Right cardiac atrium (tissue), 5 donors: Measurements from ENCODE around the gene UTS2. TPM values are rescaled to one million over a fixed set of nuclear protein-coding genes. Genes with fewer than 3 reads are reported as not detected.

ENCODE experiments used
- ATAC-seq, 2 donors: fragments of 200-7000 bp; cut with Tn5 transposase; one replicate each; pipeline versions ENCODE4 v1.8.0 to v1.9.1; 2020; ENCODE audit warnings: moderate library complexity in 2 of 2, mild to moderate bottlenecking in 1 of 2
- DNase-seq, 3 donors: peaks; one replicate each; pipeline ENCODE4 v3.0.0-alpha.2; 2020
- H3K27ac ChIP-seq: one replicate; pipeline ENCODE4 v1.5.1; 2013; ENCODE audit warnings: mild to moderate bottlenecking, low read length, control low read depth, moderate library complexity
- H3K27me3 ChIP-seq: one replicate; pipeline ENCODE4 v1.6.1; 2013; ENCODE audit not compliant: control insufficient read depth, insufficient read depth
- H3K4me1 ChIP-seq: one replicate; pipeline ENCODE4 v1.6.1; 2013; ENCODE audit warnings: low read length; ENCODE audit not compliant: control insufficient read depth, insufficient read depth
- H3K4me3 ChIP-seq: one replicate; pipeline ENCODE4 v1.5.1; 2013; ENCODE audit warnings: low read length, control low read depth
- H3K9me3 ChIP-seq: one replicate; pipeline ENCODE4 v1.6.1; 2013; ENCODE audit warnings: low read length; ENCODE audit not compliant: control insufficient read depth
- WGBS: extraction: QIAGEN DNeasy Blood & Tissue Kit; methylation state at CpG from one replicate; pipeline ENCODE4 v1.1.7; 2013; 5-methylcytosine and 5-hydroxymethylcytosine counted together
- intact Hi-C, 4 donors: fragments of 100-400 bp; cut with DNase I; formaldehyde crosslinking; loops; one replicate each; pipeline versions ENCODE4 v1.11.0 to v1.14.0; 2022 to 2023
- polyA plus RNA-seq: library from polyadenylated mRNA; stranded (reverse); fragments of 200-250 nt; gene quantifications from one replicate; pipeline ENCODE4 v1.2.3, GENCODE V29; 2013
- total RNA-seq, 4 donors: library from RNA; stranded (reverse); fragmentation: NEBNext Ultra II Directional; extraction: Animal tissue kit (Norgen Biotek cat#: 25700); gene quantifications; one replicate each; pipeline ENCODE4 v1.2.1, GENCODE V29; 2021
- donor health status: healthy with polysubstance abuse.
- donor health status: DM: no; HTN: yes; CAD: no.
- donor health status: DM: no; HTN: no; CAD: no.
- donor health status: DM: no; HTN: yes; CAD: no; lungs with severe emphysema.
- donor health status: DM: yes; HTN: yes; CAD: no.

The UTS2 gene
- total and polyA plus RNA-seq, 5 donors: 0.05 TPM; not detected in 4

DNA sequence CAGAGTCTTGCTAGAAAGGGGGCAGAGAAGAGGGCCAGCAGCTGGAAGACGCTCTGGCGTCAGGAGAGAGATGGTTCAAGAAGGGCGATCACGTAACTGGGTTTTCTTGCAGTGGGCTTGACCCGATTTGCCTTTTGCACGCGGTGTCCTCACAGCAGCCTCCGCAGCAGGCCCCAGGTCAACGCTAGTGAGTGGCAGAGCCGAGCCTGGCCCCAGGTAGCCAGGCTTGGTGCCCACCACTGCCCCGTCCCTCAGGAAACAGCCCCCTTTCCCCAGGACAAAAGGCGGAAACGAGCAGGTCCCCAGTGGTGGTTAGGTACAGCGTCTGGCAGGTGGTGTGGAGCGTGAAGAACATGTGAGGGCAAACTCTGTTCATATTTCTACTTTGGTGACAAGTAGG lies 8.6 kb upstream of the UTS2 start:
- Histone ChIP-seq H3K27me3 (no peaks in the 10 kb centered on the region), H3K4me3 (no peak overlapping the region), H3K4me1 (no peaks in the 10 kb centered on the region), H3K27ac (no peak overlapping the region), H3K9me3 (no peaks in the 10 kb centered on the region)
- whole genome bisulfite sequencing: 89% methylated on average over 15 of the region's 15 CpGs
- DNase-seq (no peak), ATAC-seq (no peak)
- intact Hi-C loops: no loop called here

DNA sequence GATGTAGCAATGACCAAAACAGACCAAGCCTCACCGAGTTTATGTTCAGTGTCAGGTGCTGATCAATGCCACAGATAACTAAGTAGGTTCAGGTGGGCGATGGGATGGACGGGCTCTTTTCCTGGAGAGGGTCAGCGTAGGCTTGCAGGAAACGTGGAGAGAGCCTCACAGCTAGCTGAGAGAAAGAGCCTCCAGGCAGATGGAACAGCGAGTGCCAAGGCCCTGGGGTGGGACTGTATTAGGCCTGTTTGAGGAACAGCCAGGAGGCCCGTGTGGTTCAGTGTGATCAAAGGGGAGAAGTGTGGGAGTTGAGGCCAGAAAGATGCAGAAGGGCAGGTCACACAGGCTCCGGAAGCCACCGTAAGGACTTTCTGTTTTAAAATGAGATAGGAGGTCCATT lies 7.3 kb upstream of the UTS2 start:
- intact Hi-C loops: no loop called here

DNA sequence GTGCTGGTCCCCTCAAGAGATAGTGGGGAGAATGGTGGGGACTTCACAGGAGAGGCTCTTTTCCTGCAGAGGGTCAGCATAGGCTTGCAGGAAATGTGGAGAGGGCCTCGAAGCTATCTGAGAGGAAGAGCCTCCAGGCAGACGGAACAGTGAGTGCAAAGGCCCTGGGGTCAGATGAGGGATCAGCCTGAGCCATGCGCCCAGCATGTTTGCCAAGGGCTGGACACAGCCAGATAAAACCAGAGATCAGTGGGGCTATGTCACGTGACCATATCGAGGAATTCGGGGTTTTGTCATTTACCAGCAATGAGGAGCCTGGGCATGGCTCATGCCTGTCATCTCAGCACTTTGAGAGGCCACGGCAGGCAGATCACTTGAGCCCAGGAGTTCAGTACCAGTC lies 6.5 kb upstream of the UTS2 start:
- no peak overlapping the region for H3K4me3 ChIP-seq
- intact Hi-C loops: no loop called here
- H3K9me3 ChIP-seq: no peaks in the 10 kb centered on the region
- no peaks in the 10 kb centered on the region for H3K27me3 ChIP-seq
- no peak for ATAC-seq
- H3K4me1 ChIP-seq: no peaks in the 10 kb centered on the region
- no peak overlapping the region for H3K27ac ChIP-seq
- WGBS: 87% methylated on average over 7 of the region's 7 CpGs
- no peak for DNase-seq

More for the DNA sequence above, 7.3 kb upstream of the UTS2 start:
- ATAC-seq (no peak), DNase-seq (no peak)
- whole genome bisulfite sequencing: 81% methylated on average over 9 of the region's 9 CpGs
- Histone ChIP-seq H3K9me3 (no peaks in the 10 kb centered on the region), H3K4me1 (no peaks in the 10 kb centered on the region), H3K27me3 (no peaks in the 10 kb centered on the region), H3K4me3 (no peak overlapping the region), H3K27ac (no peak overlapping the region)

DNA sequence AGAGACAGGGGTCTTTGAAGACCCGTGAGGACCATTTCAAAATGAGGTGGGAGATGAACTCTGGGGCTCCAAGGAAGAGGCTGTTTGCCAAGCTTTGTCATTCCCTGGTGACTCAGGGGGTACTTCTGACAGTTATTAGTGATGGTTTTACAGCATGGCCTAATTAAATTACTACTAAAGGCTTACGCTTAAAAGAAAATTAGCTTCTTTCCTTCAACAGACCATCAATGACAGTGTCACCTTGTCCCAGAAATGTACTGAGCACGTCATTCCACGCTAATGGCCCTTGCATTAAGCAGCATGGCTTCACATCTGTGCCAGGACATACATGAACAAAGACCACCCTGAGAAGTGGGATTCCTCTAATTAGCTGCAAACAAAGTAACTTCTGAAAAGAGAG lies 5.1 kb upstream of the UTS2 start:
- intact Hi-C loops: no loop called here
- no peak overlapping the region for H3K27ac ChIP-seq
- DNase-seq (no peak), ATAC-seq (no peak)
- no peaks in the 10 kb centered on the region for H3K9me3 ChIP-seq
- no peak overlapping the region for H3K4me3 ChIP-seq
- 83% methylated on average over 4 of the region's 4 CpGs for WGBS
- no peaks in the 10 kb centered on the region for H3K4me1 ChIP-seq
- H3K27me3 ChIP-seq: no peaks in the 10 kb centered on the region

DNA sequence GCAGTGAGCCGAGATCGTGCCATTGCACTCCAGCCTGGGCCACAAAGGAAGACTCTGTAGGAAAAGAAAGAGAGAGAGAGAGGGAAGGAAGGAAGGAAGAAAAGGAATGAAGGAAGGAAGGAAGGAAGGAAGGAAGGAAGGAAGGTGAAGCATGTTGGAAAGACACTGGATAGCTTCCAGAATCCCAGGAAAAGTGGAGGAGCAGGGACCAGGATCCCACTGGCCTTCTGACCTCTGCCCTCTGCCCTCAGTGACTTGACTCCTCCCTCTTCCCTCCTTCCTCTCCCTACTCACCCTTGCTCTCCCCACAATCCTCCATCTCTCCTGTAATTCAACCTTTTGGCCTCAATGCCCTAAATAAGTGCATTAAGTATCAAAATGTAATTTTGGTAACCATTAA lies 4.1 kb upstream of the UTS2 start:
- H3K4me1 ChIP-seq: no peaks in the 10 kb centered on the region
- intact Hi-C loops: no loop called here
- no peaks in the 10 kb centered on the region for H3K9me3 ChIP-seq
- no peak for ATAC-seq
- no peak overlapping the region for H3K4me3 ChIP-seq
- 66% methylated on average over 2 of the region's 2 CpGs for WGBS
- H3K27ac ChIP-seq: no peak overlapping the region
- no peak for DNase-seq
- H3K27me3 ChIP-seq: no peaks in the 10 kb centered on the region

DNA sequence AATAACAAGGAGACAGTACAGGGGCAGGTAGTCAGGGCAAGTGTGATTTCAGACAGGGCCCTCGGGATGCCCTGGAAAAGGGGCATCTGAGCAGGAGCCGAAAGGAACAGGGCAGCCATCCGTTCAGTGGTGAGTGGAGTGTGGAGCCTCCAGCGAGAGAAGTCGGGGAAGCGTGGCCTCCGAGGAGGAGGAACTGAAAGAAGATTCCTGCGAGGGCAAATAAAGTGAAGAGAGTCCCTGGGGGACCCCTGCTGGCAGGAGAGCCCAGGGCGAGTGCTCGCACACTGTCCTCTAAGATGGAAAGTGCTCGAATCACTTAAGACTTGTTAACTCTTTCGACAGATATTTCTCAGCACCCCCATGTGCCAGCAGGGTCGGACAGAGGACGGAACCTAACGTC lies 3.5 kb upstream of the UTS2 start:
- no peak overlapping the region for H3K27ac ChIP-seq
- H3K4me1 ChIP-seq: no peaks in the 10 kb centered on the region
- H3K27me3 ChIP-seq: no peaks in the 10 kb centered on the region
- 69% methylated on average over 15 of the region's 15 CpGs for WGBS
- DNase-seq (peak in 1 of 3 donors; percentile 51), ATAC-seq (no peak)
- H3K4me3 ChIP-seq: no peak overlapping the region
- intact Hi-C loops: no loop called here
- H3K9me3 ChIP-seq: no peaks in the 10 kb centered on the region

DNA sequence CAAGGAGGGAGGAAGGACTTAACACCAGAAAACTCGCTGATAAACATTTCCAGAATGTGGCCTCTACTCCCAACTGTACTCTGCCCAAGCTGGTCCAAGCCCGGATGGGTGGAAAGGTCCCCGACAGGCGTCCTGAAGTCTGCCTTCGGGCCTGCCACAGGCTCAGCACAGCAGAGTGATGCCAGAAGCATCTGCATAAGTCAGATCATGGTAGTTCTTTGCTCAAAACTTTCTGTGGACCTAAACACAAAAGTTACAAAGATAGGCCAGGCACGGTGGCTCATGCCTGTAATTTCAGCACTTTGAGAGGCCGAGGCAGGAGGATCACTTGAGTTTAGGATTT lies 790 bp upstream of the UTS2 start:
- intact Hi-C loops: no loop called here
- H3K27ac ChIP-seq: no peak overlapping the region
- ATAC-seq (no peak), DNase-seq (no peak)
- H3K4me1 ChIP-seq: no peaks in the 10 kb centered on the region
- WGBS: 75% methylated on average over 7 of the region's 7 CpGs
- H3K9me3 ChIP-seq: no peaks in the 10 kb centered on the region
- no peaks in the 10 kb centered on the region for H3K27me3 ChIP-seq
- H3K4me3 ChIP-seq: no peak overlapping the region

DNA sequence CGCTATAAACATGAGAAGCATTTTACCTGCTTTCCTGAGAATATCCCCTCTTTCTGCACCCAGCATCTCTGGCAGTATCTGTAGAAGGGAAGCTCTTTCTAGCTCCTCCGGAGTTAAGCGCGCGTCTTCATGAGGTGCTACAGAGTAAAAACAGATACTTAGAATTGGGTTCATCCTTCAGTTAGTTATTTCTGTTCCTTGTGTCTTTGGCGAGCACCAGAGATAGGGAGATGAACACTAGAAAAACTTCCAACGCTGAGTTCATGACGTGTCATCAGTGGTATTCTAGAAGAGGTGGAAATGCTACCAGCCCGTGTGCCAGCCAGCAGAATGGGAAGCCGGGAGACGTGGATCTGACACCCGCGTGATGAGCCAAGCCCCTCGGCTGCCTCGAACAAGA lies 2.1 kb downstream of the UTS2 start:
- Histone ChIP-seq H3K4me3 (no peak overlapping the region), H3K27ac (no peak overlapping the region), H3K9me3 (no peaks in the 10 kb centered on the region), H3K4me1 (no peaks in the 10 kb centered on the region), H3K27me3 (no peaks in the 10 kb centered on the region)
- 78% methylated on average over 15 of the region's 15 CpGs for WGBS
- intact Hi-C loops: no loop called here
- DNase-seq: no peak
- no peak for ATAC-seq

DNA sequence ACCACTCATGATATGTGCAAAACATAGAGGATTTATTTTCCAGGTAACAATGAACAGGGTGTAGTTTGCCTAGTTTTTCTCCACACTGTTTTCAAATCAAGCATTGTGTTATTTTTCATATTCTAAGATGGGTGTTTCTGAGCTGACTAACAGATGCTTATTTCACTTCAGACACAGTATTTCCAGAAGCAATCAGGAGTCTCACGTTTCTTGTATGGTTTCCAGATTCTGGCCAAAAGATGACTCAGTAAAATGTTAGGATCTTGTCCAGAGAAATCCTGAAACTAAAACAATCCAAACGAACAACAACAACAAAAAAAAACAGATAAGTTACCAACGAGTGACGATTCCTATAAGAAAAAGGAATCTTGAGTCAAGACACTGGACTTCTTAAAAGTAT lies 5.3 kb downstream of the UTS2 start:
- Histone ChIP-seq H3K9me3 (no peaks in the 10 kb centered on the region), H3K27me3 (no peaks in the 10 kb centered on the region), H3K4me3 (no peak overlapping the region), H3K4me1 (no peaks in the 10 kb centered on the region), H3K27ac (no peak overlapping the region)
- WGBS: 35% methylated on average over 4 of the region's 4 CpGs
- no peak for DNase-seq
- ATAC-seq: no peak
- intact Hi-C loops: no loop called here

DNA sequence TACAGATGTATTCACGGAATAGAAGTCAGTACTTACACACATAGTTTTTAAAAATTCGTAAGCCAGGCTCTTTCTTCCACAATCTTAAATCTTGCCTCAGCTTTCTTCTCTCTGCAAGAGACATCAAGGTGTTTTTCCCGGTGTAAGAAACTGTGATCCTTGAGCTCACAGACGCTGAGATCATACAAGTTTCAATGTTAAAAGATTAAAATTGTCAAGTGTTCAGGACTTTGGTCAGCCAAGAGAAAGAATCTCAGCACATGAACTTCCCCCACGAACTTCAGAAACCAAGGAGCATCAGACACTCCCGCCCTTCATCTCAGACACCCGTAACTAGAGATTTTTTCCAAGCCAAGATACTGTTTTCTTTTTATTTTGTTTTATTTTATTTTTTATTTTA lies 6.2 kb downstream of the UTS2 start:
- no peak for DNase-seq

DNA sequence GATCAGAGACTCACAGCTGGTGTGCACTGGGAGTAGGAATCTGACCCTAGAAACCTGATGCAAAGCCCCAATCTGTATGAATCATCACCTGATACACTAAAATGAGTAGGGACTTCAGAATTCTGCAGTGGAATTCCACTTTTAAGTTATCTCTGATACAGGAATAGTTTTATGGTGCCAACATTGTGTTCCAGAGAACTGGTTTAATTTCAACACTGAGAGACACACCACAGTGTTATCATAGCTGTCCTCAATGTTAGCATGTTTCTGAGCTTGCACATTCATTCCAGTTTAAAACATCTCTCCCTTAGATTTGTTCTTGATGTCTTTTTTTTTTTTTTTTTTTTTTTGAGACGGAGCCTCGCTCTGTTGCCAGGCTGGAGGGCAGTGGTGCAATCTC lies 7.1 kb downstream of the UTS2 start:
- no peak overlapping the region for H3K4me3 ChIP-seq
- no peaks in the 10 kb centered on the region for H3K9me3 ChIP-seq
- ATAC-seq: peak in 1 of 2 donors; percentile 59
- no peaks in the 10 kb centered on the region for H3K27me3 ChIP-seq
- WGBS: 79% methylated on average over 2 of the region's 2 CpGs
- intact Hi-C loops: no loop called here
- no peak for DNase-seq
- H3K4me1 ChIP-seq: no peaks in the 10 kb centered on the region
- H3K27ac ChIP-seq: no peak overlapping the region

More for the DNA sequence above, 6.2 kb downstream of the UTS2 start:
- H3K4me3 ChIP-seq: no peak overlapping the region
- ATAC-seq: no peak
- H3K9me3 ChIP-seq: no peaks in the 10 kb centered on the region
- 85% methylated on average over 7 of the region's 7 CpGs for WGBS
- intact Hi-C loops: no loop called here
- no peak overlapping the region for H3K27ac ChIP-seq
- H3K4me1 ChIP-seq: no peaks in the 10 kb centered on the region
- H3K27me3 ChIP-seq: no peaks in the 10 kb centered on the region

DNA sequence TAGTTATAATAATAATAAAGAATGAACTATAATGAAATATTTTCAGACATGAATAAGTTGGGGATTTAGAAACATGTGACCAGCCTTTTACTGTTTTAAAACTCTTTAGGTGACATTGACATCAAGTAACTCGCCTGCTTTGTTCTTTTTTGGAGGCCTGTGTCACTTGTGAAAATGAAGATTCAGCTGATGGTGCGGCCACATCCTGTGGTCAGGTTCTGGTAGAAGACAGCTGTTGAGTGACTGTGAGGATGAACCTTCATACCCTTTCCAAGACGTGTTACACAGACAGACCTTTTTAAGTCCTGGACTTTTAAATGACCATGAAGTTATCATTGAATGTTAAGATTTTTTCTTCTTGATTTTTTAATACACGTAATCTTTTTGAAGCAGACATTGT lies 10.3 kb downstream of the UTS2 start:
- 90% methylated on average over 4 of the region's 4 CpGs for WGBS

More for the DNA sequence above, 10.3 kb downstream of the UTS2 start:
- no peaks in the 10 kb centered on the region for H3K4me1 ChIP-seq
- H3K9me3 ChIP-seq: no peaks in the 10 kb centered on the region
- no peak overlapping the region for H3K27ac ChIP-seq
- DNase-seq (no peak), ATAC-seq (no peak)
- no peaks in the 10 kb centered on the region for H3K27me3 ChIP-seq
- intact Hi-C loops: no loop called here
- no peak overlapping the region for H3K4me3 ChIP-seq
